SK-N-SH treated with all-trans-retinoic acid at 6 μM for 48 hours (cell line): ENCODE measurements around the gene CCNY.

Experiments used
- ATAC-seq: fragments of 200-7000 bp; cut with Tn5 transposase; 3 replicates; pipeline ENCODE4 v1.9.1; 2020; ENCODE audit warnings: mild to moderate bottlenecking, moderate library complexity
- ARNTL ChIP-seq: fragments of 450-650 bp; formaldehyde crosslinking; IDR thresholded peaks from 2 replicates; pipeline ENCODE4 v1.5.0; 2020; ENCODE audit warnings: low read depth, mild to moderate bottlenecking, moderate library complexity, borderline replicate concordance
- BACH2 ChIP-seq: fragments of 250-450 bp; sonication (Bioruptor Pico); IDR thresholded peaks from 2 replicates; pipeline ENCODE4 v1.9.0; 2021; ENCODE audit warnings: mild to moderate bottlenecking, borderline replicate concordance
- CREB5 ChIP-seq: fragments of 250-450 bp; sonication (Bioruptor Pico); IDR thresholded peaks from 2 replicates; pipeline ENCODE4 v1.5.1; 2020; ENCODE audit warnings: low read depth, mild to moderate bottlenecking, moderate library complexity
- CSDC2 ChIP-seq: fragments of 250-450 bp; sonication (Bioruptor Pico); IDR thresholded peaks from 2 replicates; pipeline ENCODE4 v1.5.0; 2020; ENCODE audit warnings: mild to moderate bottlenecking, moderate library complexity
- CSRNP3 ChIP-seq: fragments of 250-450 bp; sonication (Bioruptor Pico); IDR thresholded peaks from 2 replicates; pipeline ENCODE4 v1.5.1; 2021; ENCODE audit warnings: mild to moderate bottlenecking, moderate library complexity
- ESRRG ChIP-seq: fragments of 250-450 bp; sonication (Bioruptor Pico); IDR thresholded peaks from 2 replicates; pipeline ENCODE4 v1.6.1; 2021; ENCODE audit warnings: mild to moderate bottlenecking
- GLIS3 ChIP-seq: fragments of 250-450 bp; sonication (Bioruptor Pico); IDR thresholded peaks from 2 replicates; pipeline ENCODE4 v1.5.0; 2020; ENCODE audit warnings: mild to moderate bottlenecking, moderate library complexity
- ISL1 ChIP-seq: fragments of 250-450 bp; sonication (Bioruptor Pico); IDR thresholded peaks from 2 replicates; pipeline ENCODE4 v2.1.2; 2022; ENCODE audit warnings: mild to moderate bottlenecking, moderate library complexity
- OSR1 ChIP-seq: fragments of 250-450 bp; sonication (Bioruptor Pico); IDR thresholded peaks from 2 replicates; pipeline ENCODE4 v1.8.0; 2022; ENCODE audit warnings: moderate library complexity, mild to moderate bottlenecking, inconsistent platforms
- PATZ1 ChIP-seq: fragments of 250-450 bp; sonication (Bioruptor Pico); IDR thresholded peaks from 2 replicates; pipeline ENCODE4 v1.8.0; 2020; ENCODE audit warnings: mild to moderate bottlenecking, moderate library complexity, borderline replicate concordance
- POU6F1 ChIP-seq: fragments of 250-450 bp; sonication (Bioruptor Pico); IDR thresholded peaks from 2 replicates; pipeline ENCODE4 v1.8.0; 2021; ENCODE audit warnings: low read depth, mild to moderate bottlenecking, moderate library complexity, borderline replicate concordance
- PPARA ChIP-seq: fragments of 250-450 bp; sonication (Bioruptor Pico); IDR thresholded peaks from 2 replicates; pipeline ENCODE4 v1.5.0; 2020; ENCODE audit warnings: mild to moderate bottlenecking, borderline replicate concordance
- RARB ChIP-seq: fragments of 250-450 bp; sonication (Bioruptor Pico); IDR thresholded peaks from 2 replicates; pipeline ENCODE4 v1.8.0; 2021; ENCODE audit warnings: mild to moderate bottlenecking, moderate library complexity
- SNAI2 ChIP-seq: fragments of 250-450 bp; sonication (Bioruptor Pico); IDR thresholded peaks from 2 replicates; pipeline ENCODE4 v1.5.0; 2020; ENCODE audit warnings: mild to moderate bottlenecking, moderate library complexity
- TCF4 ChIP-seq: fragments of 250-450 bp; sonication (Bioruptor Pico); IDR thresholded peaks from 2 replicates; pipeline ENCODE4 v1.8.0; 2021; ENCODE audit warnings: mild to moderate bottlenecking, moderate library complexity, borderline replicate concordance
- TOX ChIP-seq: fragments of 250-450 bp; sonication (Bioruptor Pico); IDR thresholded peaks from 2 replicates; pipeline ENCODE4 v1.8.0; 2021; ENCODE audit warnings: mild to moderate bottlenecking, moderate library complexity, borderline replicate concordance
- ZC3H10 ChIP-seq: fragments of 250-450 bp; sonication (Bioruptor Pico); IDR thresholded peaks from 2 replicates; pipeline ENCODE4 v1.5.1; 2021; ENCODE audit warnings: mild to moderate bottlenecking, moderate library complexity
- ZFP3 ChIP-seq: fragments of 250-450 bp; sonication (Bioruptor Pico); IDR thresholded peaks from 2 replicates; pipeline ENCODE4 v1.5.0; 2020; ENCODE audit warnings: mild to moderate bottlenecking, moderate library complexity
- ZFP30 ChIP-seq: fragments of 450-650 bp; formaldehyde crosslinking; IDR thresholded peaks from 2 replicates; pipeline ENCODE4 v1.5.0; 2022; ENCODE audit warnings: mild to moderate bottlenecking, moderate library complexity
- ZNF565 ChIP-seq: fragments of 450-650 bp; formaldehyde crosslinking; conservative IDR thresholded peaks from 2 replicates; pipeline ENCODE4 v1.5.0; 2020; ENCODE audit warnings: low read depth, mild to moderate bottlenecking, moderate library complexity
- ZNF70 ChIP-seq: fragments of 450-650 bp; formaldehyde crosslinking; IDR thresholded peaks from 2 replicates; pipeline ENCODE4 v1.5.0; 2020; ENCODE audit warnings: mild to moderate bottlenecking, moderate library complexity
- ZNF8 ChIP-seq: fragments of 450-650 bp; formaldehyde crosslinking; IDR thresholded peaks from 2 replicates; pipeline ENCODE4 v1.5.0; 2020; ENCODE audit warnings: mild to moderate bottlenecking, moderate library complexity

The CCNY gene

GRCh38 chr10:35567951-35568350 lies 231.6 kb downstream of the CCNY start:
- TF ChIP-seq POU6F1 (CRISPR knock-in tag), result no peak
- no peak for TF ChIP-seq CSRNP3 (CRISPR knock-in tag)
- TF ChIP-seq ZNF8 (CRISPR knock-in tag), result no peak
- TF ChIP-seq ZC3H10 (CRISPR knock-in tag), result no peak
- no peak for TF ChIP-seq ZNF70 (CRISPR knock-in tag)
- no peak for TF ChIP-seq ARNTL (CRISPR knock-in tag)
- no peak for TF ChIP-seq RARB (CRISPR knock-in tag)
- no peak for TF ChIP-seq ZFP3
- no peak for TF ChIP-seq ZNF565 (CRISPR knock-in tag)
- TF ChIP-seq PPARA (CRISPR knock-in tag), result no peak
- TF ChIP-seq GLIS3 (CRISPR knock-in tag), result no peak
- TF ChIP-seq SNAI2 (CRISPR knock-in tag), result no peak
- no peak for TF ChIP-seq OSR1
- TF ChIP-seq CSDC2 (CRISPR knock-in tag), result no peak
- no peak for TF ChIP-seq ISL1 (CRISPR knock-in tag)
- no peak for TF ChIP-seq TOX (CRISPR knock-in tag)
- no peak for TF ChIP-seq BACH2 (CRISPR knock-in tag)
- no peak for TF ChIP-seq ZFP30 (CRISPR knock-in tag)
- ATAC-seq, result no peak

GRCh38 chr10:35568483-35569015 lies 232.2 kb downstream of the CCNY start:
- no peak for ATAC-seq
- no peak for TF ChIP-seq ZFP30 (CRISPR knock-in tag)
- TF ChIP-seq OSR1, result no peak
- TF ChIP-seq ZNF8 (CRISPR knock-in tag), result no peak
- no peak for TF ChIP-seq TCF4 (CRISPR knock-in tag)
- TF ChIP-seq ZNF70 (CRISPR knock-in tag), result no peak

- TF ChIP-seq SNAI2 (CRISPR knock-in tag), result no peak
- TF ChIP-seq ZFP3, result no peak
- no peak for TF ChIP-seq CREB5 (CRISPR knock-in tag)
- no peak for TF ChIP-seq TOX (CRISPR knock-in tag)
- no peak for TF ChIP-seq POU6F1 (CRISPR knock-in tag)
- TF ChIP-seq PATZ1 (CRISPR knock-in tag), result no peak
- TF ChIP-seq OSR1, result no peak
- no peak for TF ChIP-seq ZFP30 (CRISPR knock-in tag)
- TF ChIP-seq CSDC2 (CRISPR knock-in tag), result no peak
- no peak for TF ChIP-seq PPARA (CRISPR knock-in tag)
- no peak for TF ChIP-seq ZNF565 (CRISPR knock-in tag)
- no peak for TF ChIP-seq ESRRG (CRISPR knock-in tag)
- no peak for ATAC-seq
Observed at GRCh38 chr10:35569111-35569707, 232.9 kb downstream of the CCNY start.
